GM12878 (cell line): ENCODE measurements around the gene KDM5D. TPM values are rescaled to one million over a fixed set of nuclear protein-coding genes. Genes with fewer than 3 reads are reported as not detected.

ENCODE experiments used
- ATAC-seq: fragments of 200-7000 bp; cut with Tn5 transposase; 3 replicates; pipeline ENCODE4 v1.9.1; 2020; ENCODE audit warnings: mild to moderate bottlenecking, moderate library complexity
- BruUV-seq: library from RNA; stranded (reverse); fragments of 400-500 nt; replicated peaks from 2 replicates; lab custom pipeline; 2021; lab: Mats Ljungman, UMichigan
- CTCF ChIA-PET: fragments of 300-600 bp; sonication (Branson Sonifier 250); formaldehyde crosslinking; extraction: SDS; loops from one replicate; lab custom pipeline; 2021; ENCODE audit warnings: inconsistent platforms; lab: Yijun Ruan, JAX
- POLR2A ChIA-PET: fragments of 350-600 bp; formaldehyde crosslinking; extraction: SDS; loops from one replicate; lab custom pipeline; 2021; ENCODE audit warnings: inconsistent platforms; lab: Charles Lee
- RAD21 ChIA-PET: fragments of 300-600 bp; sonication (Branson Sonifier 250); formaldehyde crosslinking; loops from one replicate; lab custom pipeline; 2023; ENCODE audit warnings: antibody characterized with exemption; ENCODE audit not compliant: unreplicated experiment; lab: Charles Lee
- SMC1A ChIA-PET: fragments of 300-600 bp; sonication (Branson Sonifier 250); formaldehyde crosslinking; loops from one replicate; lab custom pipeline; 2023; ENCODE audit not compliant: unreplicated experiment, uncharacterized antibody; lab: Charles Lee
- DNase-seq: peaks from one replicate; pipeline ENCODE4 v3.0.0-alpha.2; 2011; ENCODE audit warnings: low read depth, low spot score
- FAIRE-seq: peaks from 3 replicates; lab custom pipeline; 2011; peaks lifted over from hg19 to GRCh38; lab: Jason Lieb, UNC
- H2AFZ ChIP-seq: 2 replicates; pipeline ENCODE4 v1.6.0; 2011; ENCODE audit warnings: low read depth, low read length, control low read depth; ENCODE audit not compliant: control insufficient read depth
- H3K27ac ChIP-seq: 2 replicates; pipeline ENCODE4 v1.5.1; 2011; ENCODE audit warnings: control low read depth; ENCODE audit not compliant: control insufficient read depth, insufficient read depth
- H3K27me3 ChIP-seq, 2 experiments: replicated peaks in 1 of 2; 2 replicates each; pipeline versions ENCODE4 v1.6.0 to v1.6.1; 2011; ENCODE audit warnings: low read length in 1 of 2; ENCODE audit not compliant: control insufficient read depth in 2 of 2, insufficient read depth in 2 of 2
- H3K36me3 ChIP-seq, 2 experiments: 2 replicates each; pipeline ENCODE4 v1.5.1; 2011; ENCODE audit warnings: low read length in 1 of 2; ENCODE audit not compliant: control insufficient read depth in 2 of 2, insufficient read depth in 2 of 2
- H3K4me1 ChIP-seq: 2 replicates; pipeline ENCODE4 v1.6.1; 2011; ENCODE audit warnings: mild to moderate bottlenecking, low read length, moderate library complexity, mixed read lengths; ENCODE audit not compliant: control insufficient read depth, insufficient read depth
- H3K4me2 ChIP-seq: 2 replicates; pipeline ENCODE4 v1.6.0; 2011; ENCODE audit warnings: control low read depth; ENCODE audit not compliant: control insufficient read depth, insufficient read depth
- H3K4me3 ChIP-seq: fragments of 200-600 bp; sonication (generic); 2 replicates; pipeline ENCODE4 v1.5.1; 2016
- H3K79me2 ChIP-seq: 2 replicates; pipeline ENCODE4 v1.6.0; 2011; ENCODE audit warnings: low read length; ENCODE audit not compliant: control insufficient read depth, insufficient read depth
- H3K9ac ChIP-seq: 2 replicates; pipeline ENCODE4 v1.8.0; 2011; ENCODE audit warnings: low read length, control low read depth, mixed read lengths; ENCODE audit not compliant: control insufficient read depth, insufficient read depth
- H3K9me3 ChIP-seq: replicated peaks from 3 replicates; pipeline ENCODE4 v1.5.1; 2011; ENCODE audit warnings: mild to moderate bottlenecking, low read length; ENCODE audit not compliant: control insufficient read depth, insufficient read depth
- H4K20me1 ChIP-seq: 2 replicates; pipeline ENCODE4 v1.6.0; 2011; ENCODE audit not compliant: control insufficient read depth, insufficient read depth
- ATF7 ChIP-seq: fragments of 450-650 bp; IDR thresholded peaks from 2 replicates; pipeline ENCODE4 v1.6.1; 2016; ENCODE audit warnings: low read depth, mild to moderate bottlenecking
- CEBPB ChIP-seq, 2 experiments: fragments of 150-350 bp in 1 of 2; IDR thresholded peaks; 2 replicates each; pipeline ENCODE4 v1.6.1; 2012 to 2014; ENCODE audit warnings: low read depth in 2 of 2, low read length in 2 of 2, borderline replicate concordance in 1 of 2, inconsistent platforms in 1 of 2
- CHD1 ChIP-seq: IDR thresholded peaks from 2 replicates; pipeline ENCODE4 v1.6.1; 2012; ENCODE audit warnings: low read depth, low read length, improper control_type of control experiment
- CHD2 ChIP-seq: IDR thresholded peaks from 2 replicates; pipeline ENCODE4 v1.6.1; 2011; ENCODE audit warnings: low read depth, low read length, improper control_type of control experiment, borderline replicate concordance
- CTCF ChIP-seq, 3 experiments: IDR thresholded peaks in 2 of 3; conservative IDR thresholded peaks in 1 of 3; 2 replicates each; pipeline ENCODE4 v1.5.1; 2011; ENCODE audit warnings: low read depth in 3 of 3, low read length in 3 of 3, mild to moderate bottlenecking in 3 of 3, control low read depth in 2 of 3, moderate library complexity in 2 of 3, inconsistent platforms in 1 of 3, mixed read lengths in 1 of 3; ENCODE audit not compliant: control insufficient read depth in 2 of 3, insufficient read depth in 1 of 3; ENCODE audit errors: extremely low read depth in 1 of 3
- DPF2 ChIP-seq: fragments of 450-650 bp; IDR thresholded peaks from 2 replicates; pipeline ENCODE4 v1.6.1; 2017; ENCODE audit warnings: mild to moderate bottlenecking
- EGR1 ChIP-seq, 2 experiments: IDR thresholded peaks; 1 replicate in 1 of 2; 2 replicates in 1 of 2; pipeline ENCODE4 v1.6.1; 2011 to 2012; ENCODE audit warnings: low read depth in 2 of 2, low read length in 2 of 2, borderline replicate concordance in 1 of 2, mild to moderate bottlenecking in 1 of 2, moderate library complexity in 1 of 2
- EP300 ChIP-seq, 2 experiments: fragments of 150-350 bp in 1 of 2; IDR thresholded peaks; 2 replicates each; pipeline ENCODE4 v1.6.1; 2011 to 2012; ENCODE audit warnings: low read depth in 2 of 2, low read length in 2 of 2, borderline replicate concordance in 1 of 2, improper control_type of control experiment in 1 of 2, inconsistent platforms in 1 of 2; ENCODE audit not compliant: control insufficient read depth in 1 of 2
- JUNB ChIP-seq: IDR thresholded peaks from 2 replicates; pipeline ENCODE4 v1.6.1; 2016; ENCODE audit warnings: antibody characterized with exemption, mild to moderate bottlenecking
- JUND ChIP-seq: IDR thresholded peaks from 2 replicates; pipeline ENCODE4 v1.6.1; 2012; ENCODE audit warnings: low read depth, mild to moderate bottlenecking, low read length, improper control_type of control experiment, moderate library complexity
- MYC ChIP-seq: IDR thresholded peaks from 2 replicates; pipeline ENCODE4 v1.6.1; 2011; ENCODE audit warnings: mild to moderate bottlenecking, low read length, moderate library complexity, inconsistent platforms; ENCODE audit not compliant: insufficient read depth, insufficient replicate concordance, insufficient read length, severe bottlenecking
- NR2C2 ChIP-seq: IDR thresholded peaks from 2 replicates; pipeline ENCODE4 v1.6.1; 2011; ENCODE audit warnings: borderline replicate concordance, low read depth; ENCODE audit not compliant: control insufficient read depth, insufficient read length
- NRF1 ChIP-seq: conservative IDR thresholded peaks from 2 replicates; pipeline ENCODE4 v1.6.1; 2011; ENCODE audit warnings: mild to moderate bottlenecking, low read depth, low read length, improper control_type of control experiment
- PML ChIP-seq: IDR thresholded peaks from 2 replicates; pipeline ENCODE4 v1.6.1; 2012; ENCODE audit warnings: low read length, inconsistent platforms
- RELA ChIP-seq: fragments of 450-650 bp; IDR thresholded peaks from 2 replicates; pipeline ENCODE4 v1.8.0; 2014; ENCODE audit warnings: borderline replicate concordance; ENCODE audit not compliant: partially characterized antibody
- RFX5 ChIP-seq: IDR thresholded peaks from 2 replicates; pipeline ENCODE4 v1.6.1; 2011; ENCODE audit warnings: low read depth, low read length, improper control_type of control experiment
- SP1 ChIP-seq: IDR thresholded peaks from one replicate; pipeline ENCODE4 v1.6.1; 2011; ENCODE audit warnings: low read depth, low read length
- USF2 ChIP-seq: IDR thresholded peaks from 2 replicates; pipeline ENCODE4 v1.6.1; 2011; ENCODE audit warnings: low read depth, low read length, improper control_type of control experiment, borderline replicate concordance
- WRNIP1 ChIP-seq: IDR thresholded peaks from 2 replicates; pipeline ENCODE4 v1.6.1; 2011; ENCODE audit warnings: low read depth, low read length, improper control_type of control experiment, borderline replicate concordance
- ZBED1 ChIP-seq: IDR thresholded peaks from 2 replicates; pipeline ENCODE4 v1.6.1; 2016; ENCODE audit warnings: borderline replicate concordance
- WGBS: methylation state at CpG from one replicate; pipeline ENCODE4 v1.1.6; 2016; ENCODE audit warnings: low lambda C conversion rate; ENCODE audit not compliant: insufficient replicate concordance, insufficient coverage; ENCODE audit errors: missing lambda C conversion rate; 5-methylcytosine and 5-hydroxymethylcytosine counted together
- in situ Hi-C: fragments of 300-500 bp; cut with MboI; formaldehyde crosslinking; loops from 9 replicates; pipeline ENCODE4 v1.14.3; 2018; ENCODE audit warnings: mixed read lengths
- intact Hi-C: fragments of 100-400 bp; cut with micrococcal nuclease; formaldehyde crosslinking; loops from one replicate; pipeline ENCODE4 v1.14.2; 2022; ENCODE audit not compliant: unreplicated experiment
- polyA plus RNA-seq, 11 experiments: library from polyadenylated mRNA; depleted of rRNA in 4 of 11; unstranded in 6 of 11; stranded (reverse) in 5 of 11; fragments of >200 nt; fragmentation: Nextera tagmentation in 4 of 11; fragmentation: Illumina TruSeq in 1 of 11; extraction: Ambion mirVana in 4 of 11; extraction: Trizol in 1 of 11; gene quantifications; 1 replicate in 1 of 11; 2 replicates in 10 of 11; pipeline versions ENCODE4 v1.2.1 to v1.2.3, GENCODE V29; 2011 to 2016; ENCODE audit warnings: inconsistent platforms in 2 of 11, missing spikeins in 2 of 11, low read depth in 1 of 11
- total RNA-seq, 4 experiments: library from RNA; depleted of rRNA in 3 of 4; stranded (reverse); fragments of >200 nt in 3 of 4; fragmentation: Illumina TruSeq in 1 of 4; extraction: Trizol in 1 of 4; gene quantifications; 2 replicates each; pipeline versions ENCODE4 v1.2.1 to v1.2.3, GENCODE V29; 2013 to 2021

Gene KDM5D
- total and polyA plus RNA-seq, 10 of the 15 experiments (the other 5 are each of a cell fraction or from before 2014, with no cell fraction given), result 0.21 TPM; not detected in 9

- no peak for ATAC-seq
These were observed 1.2 kb downstream of the KDM5D start for GRCh38 chrY:19743331-19743730.

More at GRCh38 chrY:19743331-19743730, 1.2 kb downstream of the KDM5D start:
- DNase-seq (no peak), FAIRE-seq (no peak)
- RAD21 ChIA-PET, result no interaction called here
- intact Hi-C loops (no loop called here), in situ Hi-C loops (no loop called here)
- POLR2A ChIA-PET, result no interaction called here
- Histone ChIP-seq H3K4me3 (no peak overlapping the region), H3K36me3 (no peaks in the 10 kb centered on the region), H3K27me3 (no peaks in the 10 kb centered on the region), H3K27ac (no peak overlapping the region), H4K20me1 (no peaks in the 10 kb centered on the region), H3K79me2 (no peaks in the 10 kb centered on the region), H3K4me2 (no peak overlapping the region), H2AFZ (no peak overlapping the region), H3K9ac (no peak overlapping the region), H3K9me3 (no peaks in the 10 kb centered on the region), H3K4me1 (no peaks in the 10 kb centered on the region)
- SMC1A ChIA-PET, result no interaction called here
- WGBS, result no CpG with 5 or more reads among the region's 8 CpGs
- TF ChIP-seq DPF2 (no peak), EP300 (IDR thresholded peaks at IDR 0.05; ENCODE audit: borderline replicate concordance in 1 of 2, control insufficient read depth in 1 of 2, low read depth in 2 of 2, low read length in 2 of 2) (no peak), NRF1 (no peak), JUNB (no peak), CHD2 (no peak), JUND (no peak), EGR1 (IDR thresholded peaks at IDR 0.05; ENCODE audit: borderline replicate concordance in 1 of 2, low read depth in 2 of 2, low read length in 2 of 2) (no peak), PML (no peak), MYC (no peak), SP1 (no peak), ATF7 (no peak), RELA (no peak), RFX5 (no peak), CEBPB (IDR thresholded peaks at IDR 0.05; ENCODE audit: borderline replicate concordance in 1 of 2, low read depth in 2 of 2, low read length in 2 of 2) (no peak), CHD1 (no peak), WRNIP1 (no peak), USF2 (no peak), CTCF (IDR thresholded peaks at IDR 0.05 in 2 of 3, conservative IDR thresholded peaks at IDR 0.05 in 1 of 3; ENCODE audit: control insufficient read depth in 2 of 3, extremely low read depth in 1 of 3, insufficient read depth in 1 of 3, low read depth in 3 of 3, low read length in 3 of 3) (no peak), NR2C2 (no peak), ZBED1 (no peak)
- BruUV-seq, result no TSS peak
- CTCF ChIA-PET, result no interaction called here
